Fibroblast of lung (primary cell): Measurements from ENCODE around the gene SUSD5. TPM values are rescaled to one million over a fixed set of nuclear protein-coding genes. Genes with fewer than 3 reads are reported as not detected.

Experiments
- DNase-seq, 2 donors: peaks; one replicate each; pipeline versions ENCODE4 v3.0.0 to v3.0.0-alpha.2; 2010; ENCODE audit warnings: low read depth in 2 of 2
- H2AFZ ChIP-seq: 2 replicates; pipeline ENCODE4 v1.5.1; 2012; ENCODE audit warnings: low read length, control low read depth, inconsistent platforms
- H3K27ac ChIP-seq: 2 replicates; pipeline ENCODE4 v1.5.1; 2011; ENCODE audit warnings: low read length, control low read depth; ENCODE audit not compliant: insufficient read depth
- H3K27me3 ChIP-seq: 2 replicates; pipeline ENCODE4 v1.5.1; 2011; ENCODE audit warnings: mild to moderate bottlenecking, low read length; ENCODE audit not compliant: control insufficient read depth, insufficient read depth
- H3K36me3 ChIP-seq: 2 replicates; pipeline ENCODE4 v1.5.1; 2011; ENCODE audit warnings: low read length; ENCODE audit not compliant: control insufficient read depth, insufficient read depth
- H3K4me1 ChIP-seq: 2 replicates; pipeline ENCODE4 v1.5.1; 2011; ENCODE audit warnings: low read length; ENCODE audit not compliant: control insufficient read depth, insufficient read depth; ENCODE audit errors: extremely low read depth
- H3K4me2 ChIP-seq: 2 replicates; pipeline ENCODE4 v1.5.1; 2011; ENCODE audit warnings: low read length, control low read depth; ENCODE audit not compliant: insufficient read depth; ENCODE audit errors: extremely low read depth
- H3K4me3 ChIP-seq, 4 experiments: fragments of 200-600 bp in 1 of 4; sonication (generic) in 1 of 4; replicated peaks in 1 of 4; 2 replicates each; pipeline ENCODE4 v1.5.1; 2011 to 2016; ENCODE audit warnings: low read length in 4 of 4, low read depth in 3 of 4, mild to moderate bottlenecking in 3 of 4, control low read depth in 2 of 4, inconsistent platforms in 1 of 4, mixed read lengths in 1 of 4; ENCODE audit not compliant: insufficient read depth in 1 of 4; ENCODE audit errors: control extremely low read depth in 1 of 4
- H3K79me2 ChIP-seq: 2 replicates; pipeline ENCODE4 v1.5.1; 2012; ENCODE audit warnings: mild to moderate bottlenecking, low read length, inconsistent platforms; ENCODE audit not compliant: control insufficient read depth, insufficient read depth
- H3K9ac ChIP-seq: 2 replicates; pipeline ENCODE4 v1.5.1; 2011; ENCODE audit warnings: mild to moderate bottlenecking, low read length, control low read depth; ENCODE audit not compliant: insufficient read depth
- H3K9me3 ChIP-seq: 2 replicates; pipeline ENCODE4 v1.5.1; 2012; ENCODE audit warnings: low read depth, low read length; ENCODE audit not compliant: control insufficient read depth, insufficient read depth
- H4K20me1 ChIP-seq: 2 replicates; pipeline ENCODE4 v1.5.1; 2011; ENCODE audit warnings: low read length; ENCODE audit not compliant: control insufficient read depth, insufficient read depth; ENCODE audit errors: extremely low read depth
- CTCF ChIP-seq, 2 donors: IDR thresholded peaks in 1 of 2; conservative IDR thresholded peaks in 1 of 2; 1 replicate in 1 of 2; 2 replicates in 1 of 2; pipeline ENCODE4 v1.5.1; 2011 to 2012; ENCODE audit warnings: low read length in 2 of 2, control low read depth in 1 of 2, inconsistent platforms in 1 of 2, low read depth in 1 of 2, mild to moderate bottlenecking in 1 of 2
- EZH2 ChIP-seq: IDR thresholded peaks from 2 replicates; pipeline ENCODE4 v1.5.1; 2012; ENCODE audit warnings: low read length, control low read depth, mild to moderate bottlenecking; ENCODE audit errors: missing control alignments
- polyA plus RNA-seq, 2 donors: library from polyadenylated mRNA; depleted of rRNA in 1 of 2; stranded (reverse) in 1 of 2; unstranded in 1 of 2; fragments of >200 nt; gene quantifications; 2 replicates each; pipeline ENCODE4 v1.2.1, GENCODE V29; 2011 to 2012; ENCODE audit warnings: missing spikeins in 1 of 2
- total RNA-seq: library from RNA; depleted of rRNA; stranded (reverse); fragments of >200 nt; gene quantifications from 2 replicates; pipeline ENCODE4 v1.2.1, GENCODE V29; 2014

SUSD5 gene
- total and polyA plus RNA-seq, 2 donors (not counting 1 experiment from before 2014, with no cell fraction given): 0.75 to 2.3 TPM

DNA sequence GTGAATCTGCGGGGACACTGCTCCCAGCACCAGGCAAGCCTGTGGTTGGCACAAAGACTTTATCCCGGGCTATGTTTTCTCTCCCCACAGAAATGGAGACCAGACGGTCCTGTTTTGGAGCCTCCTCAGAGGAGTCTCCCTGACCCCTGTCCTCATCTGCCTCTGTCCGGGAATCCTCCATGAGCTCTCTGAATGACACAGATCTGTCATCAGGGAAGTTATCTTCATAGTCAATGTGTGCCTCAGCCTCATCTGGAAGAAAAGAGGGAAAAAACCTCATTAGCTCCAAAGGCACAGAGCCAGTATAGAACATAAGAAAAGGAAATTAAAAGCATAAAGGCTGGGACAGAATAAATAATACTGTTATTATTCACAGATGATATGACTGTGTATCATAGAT is 64.8 kb downstream of the SUSD5 start:
- no peak for TF ChIP-seq EZH2
- TF ChIP-seq CTCF (conservative IDR thresholded peaks at IDR 0.05 in 1 of 2, IDR thresholded peaks at IDR 0.05 in 1 of 2; ENCODE audit: low read depth in 1 of 2, low read length in 2 of 2): no peak
- H3K36me3 ChIP-seq: no peaks in the 10 kb centered on the region
- no peaks in the 10 kb centered on the region for H3K9me3 ChIP-seq
- no peaks in the 10 kb centered on the region for H4K20me1 ChIP-seq
- no peaks in the 10 kb centered on the region for H3K27me3 ChIP-seq
- no peak for DNase-seq
- H2AFZ ChIP-seq: no peak overlapping the region
- no peaks in the 10 kb centered on the region for H3K4me1 ChIP-seq
- no peak overlapping the region for H3K4me3 ChIP-seq
- H3K4me2 ChIP-seq: no peak overlapping the region
- no peak overlapping the region for H3K27ac ChIP-seq
- H3K79me2 ChIP-seq: no peaks in the 10 kb centered on the region
- no peak overlapping the region for H3K9ac ChIP-seq

GRCh38 chr3:33152363-33153360 is 65.9 kb downstream of the SUSD5 start:
- no peak overlapping the region for H2AFZ ChIP-seq
- TF ChIP-seq EZH2 (no peak), CTCF (conservative IDR thresholded peaks at IDR 0.05 in 1 of 2, IDR thresholded peaks at IDR 0.05 in 1 of 2; ENCODE audit: low read depth in 1 of 2, low read length in 2 of 2) (no peak)
- peak in 1 of 2 donors; percentile 40 for DNase-seq
- H3K9me3 ChIP-seq: no peaks in the 10 kb centered on the region
- no peak overlapping the region for H3K4me3 ChIP-seq
- H3K27me3 ChIP-seq: no peaks in the 10 kb centered on the region
- no peak overlapping the region for H3K9ac ChIP-seq
- H3K4me1 ChIP-seq: no peaks in the 10 kb centered on the region
- no peak overlapping the region for H3K27ac ChIP-seq
- no peaks in the 10 kb centered on the region for H4K20me1 ChIP-seq
- no peak overlapping the region for H3K4me2 ChIP-seq
- H3K79me2 ChIP-seq: no peaks in the 10 kb centered on the region
- H3K36me3 ChIP-seq: no peaks in the 10 kb centered on the region

GRCh38 chr3:33149342-33149741 is 69.3 kb downstream of the SUSD5 start:
- Histone ChIP-seq H3K27ac (no peak overlapping the region), H3K4me3 (no peak overlapping the region), H3K36me3 (no peaks in the 10 kb centered on the region), H3K9ac (no peak overlapping the region), H4K20me1 (no peaks in the 10 kb centered on the region), H3K79me2 (no peaks in the 10 kb centered on the region), H3K4me2 (no peak overlapping the region), H3K9me3 (no peaks in the 10 kb centered on the region), H2AFZ (no peak overlapping the region), H3K4me1 (peaks cover 2% of the 10 kb centered on the region), H3K27me3 (no peaks in the 10 kb centered on the region)
- TF ChIP-seq CTCF (conservative IDR thresholded peaks at IDR 0.05 in 1 of 2, IDR thresholded peaks at IDR 0.05 in 1 of 2; ENCODE audit: low read depth in 1 of 2, low read length in 2 of 2) (no peak), EZH2 (no peak)
- no peak for DNase-seq
